Panc1 (cell line): ENCODE results near the gene ASTN2. TPM values are rescaled to one million over a fixed set of nuclear protein-coding genes. Genes with fewer than 3 reads are reported as not detected.

Source experiments
- ATAC-seq: fragments of 200-7000 bp; cut with Tn5 transposase; 2 replicates; pipeline ENCODE4 v1.9.1; 2020; ENCODE audit warnings: mild to moderate bottlenecking, moderate library complexity
- BruUV-seq: library from RNA; stranded (reverse); fragments of 400-500 nt; replicated peaks from 2 replicates; lab custom pipeline; 2021; lab: Mats Ljungman, UMichigan
- CTCF ChIA-PET: fragments of 300-600 bp; sonication (Branson Sonifier 250); formaldehyde crosslinking; loops from one replicate; lab custom pipeline; 2022; ENCODE audit warnings: antibody characterized with exemption; lab: Charles Lee
- POLR2A ChIA-PET: fragments of 300-600 bp; sonication (Branson Sonifier 250); formaldehyde crosslinking; loops from one replicate; lab custom pipeline; 2022; ENCODE audit warnings: antibody characterized with exemption; lab: Charles Lee
- DNase-seq: peaks from one replicate; pipeline ENCODE4 v3.0.0-alpha.2; 2010; ENCODE audit warnings: low read depth, low spot score
- H3K27ac ChIP-seq: 2 replicates; pipeline ENCODE4 v1.5.1; 2011; ENCODE audit warnings: mild to moderate bottlenecking, low read length, inconsistent platforms
- H3K27me3 ChIP-seq: fragments of 200-500 bp; sonication (Bioruptor generic); 2 replicates; pipeline ENCODE4 v1.6.0; 2014; ENCODE audit warnings: low read length, inconsistent platforms; ENCODE audit not compliant: control insufficient read depth, insufficient read depth
- H3K36me3 ChIP-seq: fragments of 200-500 bp; sonication (Bioruptor generic); 2 replicates; pipeline ENCODE4 v1.5.1; 2014; ENCODE audit warnings: inconsistent platforms, mild to moderate bottlenecking, low read length, moderate library complexity; ENCODE audit not compliant: control insufficient read depth, insufficient read depth
- H3K4me1 ChIP-seq: 2 replicates; pipeline ENCODE4 v1.5.1; 2011; ENCODE audit warnings: inconsistent platforms, mild to moderate bottlenecking, low read length, moderate library complexity; ENCODE audit not compliant: control insufficient read depth, insufficient read depth
- H3K4me3 ChIP-seq, 2 experiments: 2 replicates each; pipeline ENCODE4 v1.5.1; 2011 to 2012; ENCODE audit warnings: low read depth in 2 of 2, low read length in 2 of 2, mild to moderate bottlenecking in 2 of 2, inconsistent platforms in 1 of 2, moderate library complexity in 1 of 2
- H3K9me3 ChIP-seq: fragments of 200-500 bp; sonication (Bioruptor generic); 2 replicates; pipeline ENCODE4 v1.5.1; 2014; ENCODE audit warnings: low read depth, mild to moderate bottlenecking, inconsistent platforms, low read length, moderate library complexity; ENCODE audit not compliant: control insufficient read depth, insufficient read depth
- POLR2AphosphoS5 ChIP-seq: IDR thresholded peaks from 2 replicates; pipeline ENCODE4 v1.6.1; 2012; ENCODE audit warnings: mild to moderate bottlenecking, low read depth, low read length, moderate library complexity
- SIN3A ChIP-seq: IDR thresholded peaks from 2 replicates; pipeline ENCODE4 v1.6.1; 2012; ENCODE audit warnings: low read depth, mild to moderate bottlenecking, low read length, moderate library complexity, borderline replicate concordance; ENCODE audit not compliant: insufficient read depth
- TCF7L2 ChIP-seq: IDR thresholded peaks from 2 replicates; pipeline ENCODE4 v1.6.1; 2011; ENCODE audit warnings: mild to moderate bottlenecking, low read depth, low read length, inconsistent platforms
- in situ Hi-C: cut with HindIII; loops from 2 replicates; pipeline ENCODE4 v1.10.0; 2016; ENCODE audit warnings: low sequenced_read_pairs, low pct_unique_long_range_greater_than_20kb
- intact Hi-C: fragments of 100-400 bp; cut with micrococcal nuclease; formaldehyde crosslinking; loops from one replicate; pipeline ENCODE4 v1.10.0; 2022; ENCODE audit not compliant: unreplicated experiment
- total RNA-seq: library from RNA; stranded (reverse); gene quantifications from one replicate; pipeline ENCODE4 v1.2.1, GENCODE V29; 2021; ENCODE audit not compliant: unreplicated experiment
- TF ChIP-seq, protein P1 (sequence below): fragments of 450-650 bp; IDR thresholded peaks from 2 replicates; pipeline ENCODE4 v1.5.1; 2017; ENCODE audit warnings: mild to moderate bottlenecking
- TF ChIP-seq, protein P2 (sequence below), 2 experiments: IDR thresholded peaks; 2 replicates each; pipeline ENCODE4 v1.6.1; 2011 to 2012; ENCODE audit warnings: low read depth in 2 of 2, control low read depth in 1 of 2, low read length in 1 of 2, mild to moderate bottlenecking in 1 of 2, moderate library complexity in 1 of 2; ENCODE audit not compliant: insufficient read depth in 1 of 2

The ASTN2 gene
- total RNA-seq, 1 experiment from 2014 or later: 3.9 TPM

DNA sequence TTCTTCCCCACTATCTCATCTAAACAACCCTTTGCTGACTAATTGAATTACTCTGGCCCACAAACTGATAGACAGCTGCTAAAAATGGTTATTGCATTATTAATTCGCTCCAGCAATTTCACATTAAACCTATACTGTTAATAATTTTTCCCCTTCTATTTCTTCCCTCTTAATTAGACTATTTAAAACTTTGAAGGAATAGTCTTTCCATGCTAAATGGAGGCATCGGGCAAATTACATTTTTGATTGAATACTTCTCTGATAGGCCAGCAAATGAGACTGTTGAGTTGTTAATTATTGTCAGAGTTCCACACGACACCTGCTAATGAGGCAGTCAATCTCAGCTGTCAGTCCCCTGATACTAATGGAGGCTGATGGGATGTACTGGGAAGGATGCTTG lies 485.2 kb downstream of the ASTN2 start:
- POLR2A ChIA-PET: no interaction called here

DNA sequence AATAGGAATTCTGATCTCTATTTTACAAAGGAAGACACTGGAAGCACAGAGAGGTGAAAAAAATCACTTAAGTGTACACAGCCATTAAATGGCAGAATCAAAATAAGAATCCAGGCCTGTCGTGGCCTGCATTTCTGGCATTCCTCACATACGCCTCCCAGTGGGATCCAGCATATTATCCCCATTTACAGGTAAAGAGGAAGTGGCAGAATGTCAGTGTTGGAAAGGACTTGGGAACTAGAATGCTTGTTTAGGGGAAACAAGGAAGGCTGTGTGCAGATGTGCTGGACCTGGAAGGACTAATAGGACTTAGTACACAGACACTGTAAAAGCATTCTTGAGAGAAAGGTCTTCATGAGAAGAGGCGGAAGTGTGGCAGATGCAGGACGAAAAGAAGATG lies 486.0 kb downstream of the ASTN2 start:
- no peaks in the 10 kb centered on the region for H3K27me3 ChIP-seq
- no peaks in the 10 kb centered on the region for H3K9me3 ChIP-seq
- ATAC-seq (no peak), DNase-seq (no peak)
- intact Hi-C loops (no loop called here), in situ Hi-C loops (no loop called here)
- H3K4me1 ChIP-seq: no peaks in the 10 kb centered on the region
- no peak overlapping the region for H3K4me3 ChIP-seq
- TF ChIP-seq POLR2AphosphoS5: no peak
- TF ChIP-seq SIN3A: no peak
- no peak for TF ChIP-seq TCF7L2
- TF ChIP-seq, protein P1, sequence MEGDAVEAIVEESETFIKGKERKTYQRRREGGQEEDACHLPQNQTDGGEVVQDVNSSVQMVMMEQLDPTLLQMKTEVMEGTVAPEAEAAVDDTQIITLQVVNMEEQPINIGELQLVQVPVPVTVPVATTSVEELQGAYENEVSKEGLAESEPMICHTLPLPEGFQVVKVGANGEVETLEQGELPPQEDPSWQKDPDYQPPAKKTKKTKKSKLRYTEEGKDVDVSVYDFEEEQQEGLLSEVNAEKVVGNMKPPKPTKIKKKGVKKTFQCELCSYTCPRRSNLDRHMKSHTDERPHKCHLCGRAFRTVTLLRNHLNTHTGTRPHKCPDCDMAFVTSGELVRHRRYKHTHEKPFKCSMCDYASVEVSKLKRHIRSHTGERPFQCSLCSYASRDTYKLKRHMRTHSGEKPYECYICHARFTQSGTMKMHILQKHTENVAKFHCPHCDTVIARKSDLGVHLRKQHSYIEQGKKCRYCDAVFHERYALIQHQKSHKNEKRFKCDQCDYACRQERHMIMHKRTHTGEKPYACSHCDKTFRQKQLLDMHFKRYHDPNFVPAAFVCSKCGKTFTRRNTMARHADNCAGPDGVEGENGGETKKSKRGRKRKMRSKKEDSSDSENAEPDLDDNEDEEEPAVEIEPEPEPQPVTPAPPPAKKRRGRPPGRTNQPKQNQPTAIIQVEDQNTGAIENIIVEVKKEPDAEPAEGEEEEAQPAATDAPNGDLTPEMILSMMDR: no peak
- TF ChIP-seq, protein P2, sequence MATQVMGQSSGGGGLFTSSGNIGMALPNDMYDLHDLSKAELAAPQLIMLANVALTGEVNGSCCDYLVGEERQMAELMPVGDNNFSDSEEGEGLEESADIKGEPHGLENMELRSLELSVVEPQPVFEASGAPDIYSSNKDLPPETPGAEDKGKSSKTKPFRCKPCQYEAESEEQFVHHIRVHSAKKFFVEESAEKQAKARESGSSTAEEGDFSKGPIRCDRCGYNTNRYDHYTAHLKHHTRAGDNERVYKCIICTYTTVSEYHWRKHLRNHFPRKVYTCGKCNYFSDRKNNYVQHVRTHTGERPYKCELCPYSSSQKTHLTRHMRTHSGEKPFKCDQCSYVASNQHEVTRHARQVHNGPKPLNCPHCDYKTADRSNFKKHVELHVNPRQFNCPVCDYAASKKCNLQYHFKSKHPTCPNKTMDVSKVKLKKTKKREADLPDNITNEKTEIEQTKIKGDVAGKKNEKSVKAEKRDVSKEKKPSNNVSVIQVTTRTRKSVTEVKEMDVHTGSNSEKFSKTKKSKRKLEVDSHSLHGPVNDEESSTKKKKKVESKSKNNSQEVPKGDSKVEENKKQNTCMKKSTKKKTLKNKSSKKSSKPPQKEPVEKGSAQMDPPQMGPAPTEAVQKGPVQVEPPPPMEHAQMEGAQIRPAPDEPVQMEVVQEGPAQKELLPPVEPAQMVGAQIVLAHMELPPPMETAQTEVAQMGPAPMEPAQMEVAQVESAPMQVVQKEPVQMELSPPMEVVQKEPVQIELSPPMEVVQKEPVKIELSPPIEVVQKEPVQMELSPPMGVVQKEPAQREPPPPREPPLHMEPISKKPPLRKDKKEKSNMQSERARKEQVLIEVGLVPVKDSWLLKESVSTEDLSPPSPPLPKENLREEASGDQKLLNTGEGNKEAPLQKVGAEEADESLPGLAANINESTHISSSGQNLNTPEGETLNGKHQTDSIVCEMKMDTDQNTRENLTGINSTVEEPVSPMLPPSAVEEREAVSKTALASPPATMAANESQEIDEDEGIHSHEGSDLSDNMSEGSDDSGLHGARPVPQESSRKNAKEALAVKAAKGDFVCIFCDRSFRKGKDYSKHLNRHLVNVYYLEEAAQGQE (IDR thresholded peaks at IDR 0.05; ENCODE audit: insufficient read depth in 1 of 2, low read depth in 2 of 2, low read length in 1 of 2): no peak
- no peak overlapping the region for H3K27ac ChIP-seq
- no peaks in the 10 kb centered on the region for H3K36me3 ChIP-seq
- BruUV-seq: no TSS peak
- ChIA-PET CTCF (no interaction called here), POLR2A (no interaction called here)

More for the DNA sequence above, 485.2 kb downstream of the ASTN2 start:
- no peak for ATAC-seq
- intact Hi-C loops (no loop called here), in situ Hi-C loops (no loop called here)
- BruUV-seq: no TSS peak
- TF ChIP-seq, protein P1: no peak
- no peak for TF ChIP-seq POLR2AphosphoS5
- no peak for TF ChIP-seq SIN3A
- no peak for TF ChIP-seq TCF7L2
- TF ChIP-seq, protein P2 (IDR thresholded peaks at IDR 0.05; ENCODE audit: insufficient read depth in 1 of 2, low read depth in 2 of 2, low read length in 1 of 2): no peak
- H3K36me3 ChIP-seq: no peaks in the 10 kb centered on the region
- CTCF ChIA-PET: no interaction called here
- no peak overlapping the region for H3K27ac ChIP-seq
- no peak for DNase-seq
- no peaks in the 10 kb centered on the region for H3K27me3 ChIP-seq
- no peaks in the 10 kb centered on the region for H3K9me3 ChIP-seq
- no peaks in the 10 kb centered on the region for H3K4me1 ChIP-seq
- H3K4me3 ChIP-seq: no peak overlapping the region
